GM19468 (cell line): ENCODE measurements around the gene SLC6A18.

Experiments used
- ATAC-seq: cut with Tn5 transposase; IDR thresholded peaks from one replicate; pipeline ENCODE4 v1.9.1; 2021; ENCODE audit warnings: mild to moderate bottlenecking, moderate library complexity, moderate number of reproducible peaks; ENCODE audit not compliant: unreplicated experiment; ENCODE audit errors: extremely low read depth

SLC6A18 gene

GRCh38 chr5:1214163-1214935 is 10.8 kb upstream of the SLC6A18 start:
- ATAC-seq: no peak

- ATAC-seq: no peak
These were observed 10.3 kb upstream of the SLC6A18 start for GRCh38 chr5:1214936-1215220.

GRCh38 chr5:1215320-1216096 is 9.7 kb upstream of the SLC6A18 start:
- ATAC-seq: no peak

GRCh38 chr5:1216211-1216917 is 8.8 kb upstream of the SLC6A18 start:
- ATAC-seq: no peak

GRCh38 chr5:1216918-1217295 is 8.3 kb upstream of the SLC6A18 start:
- no peak for ATAC-seq

GRCh38 chr5:1217596-1218206 is 7.5 kb upstream of the SLC6A18 start:
- no peak for ATAC-seq

- no peak for ATAC-seq
These were observed 6.7 kb upstream of the SLC6A18 start for GRCh38 chr5:1218351-1219080.

GRCh38 chr5:1219098-1219767 is 5.9 kb upstream of the SLC6A18 start:
- ATAC-seq: no peak

- ATAC-seq: no peak
These were observed 5.4 kb upstream of the SLC6A18 start for GRCh38 chr5:1219768-1220100.

- ATAC-seq: no peak
These were observed 4.8 kb upstream of the SLC6A18 start for GRCh38 chr5:1220351-1220750.

GRCh38 chr5:1220831-1221230 is 4.3 kb upstream of the SLC6A18 start:
- ATAC-seq: no peak

- no peak for ATAC-seq
These were observed 3.5 kb upstream of the SLC6A18 start for GRCh38 chr5:1221721-1222120.

GRCh38 chr5:1222147-1222546 is 3.0 kb upstream of the SLC6A18 start:
- ATAC-seq: no peak

- no peak for ATAC-seq
These were observed 2.4 kb upstream of the SLC6A18 start for GRCh38 chr5:1222621-1223277.

- ATAC-seq: no peak
These were observed 1.9 kb upstream of the SLC6A18 start for GRCh38 chr5:1223278-1223670.

- no peak for ATAC-seq
These were observed 550 bp upstream of the SLC6A18 start for GRCh38 chr5:1224631-1225030.

- no peak for ATAC-seq
These were observed 1.1 kb downstream of the SLC6A18 start for GRCh38 chr5:1226231-1226630.

GRCh38 chr5:1226839-1227581 is 1.8 kb downstream of the SLC6A18 start:
- no peak for ATAC-seq

- no peak for ATAC-seq
These were observed 2.5 kb downstream of the SLC6A18 start for GRCh38 chr5:1227667-1228066.
